Measurements from ENCODE around the gene ERVFRD-1.

The ERVFRD-1 gene

GRCh38 chr6:11149551-11149950 is 38.0 kb upstream of the ERVFRD-1 start:
- no peak for TF ChIP-seq CTCF (IDR thresholded peaks at IDR 0.05; ENCODE audit: control insufficient read depth, extremely low read depth, insufficient read depth)
- no peak overlapping the region for H3K4me3 ChIP-seq (ENCODE audit: low read depth, low read length)
- DNase-seq (ENCODE audit: low read depth) = no peak

GRCh38 chr6:11146117-11146826 is 34.7 kb upstream of the ERVFRD-1 start:
- no peak overlapping the region for H3K4me3 ChIP-seq (ENCODE audit: low read depth, low read length)
- TF ChIP-seq CTCF (IDR thresholded peaks at IDR 0.05; ENCODE audit: control insufficient read depth, extremely low read depth, insufficient read depth) = no peak
- DNase-seq (ENCODE audit: low read depth) = no peak

DNA sequence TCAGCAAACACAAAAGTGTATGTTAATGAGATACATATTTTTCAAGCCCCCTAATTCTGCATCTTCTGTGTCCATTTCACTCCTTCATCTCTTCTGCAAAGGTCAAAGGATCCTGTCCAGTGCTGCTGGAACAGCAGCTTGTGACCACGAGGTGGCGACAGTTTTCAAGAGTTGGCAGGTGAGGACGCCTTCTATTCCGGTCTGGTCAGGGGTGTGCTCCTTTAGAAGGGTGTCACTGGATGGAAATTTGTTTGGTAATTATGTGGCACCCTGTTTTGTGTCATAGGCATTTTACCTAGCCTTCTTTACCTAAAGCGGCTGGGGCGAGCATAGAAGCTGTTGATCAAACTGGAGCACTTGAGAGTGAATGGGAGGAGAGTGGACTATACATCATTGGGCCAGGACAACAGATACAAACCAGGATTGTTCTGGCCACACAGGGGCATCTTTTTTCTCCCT is 32.9 kb upstream of the ERVFRD-1 start:
- peak; percentile 96 for TF ChIP-seq CTCF (IDR thresholded peaks at IDR 0.05; ENCODE audit: control insufficient read depth, extremely low read depth, insufficient read depth)
- H3K4me3 ChIP-seq (ENCODE audit: low read depth, low read length) = no peak overlapping the region
- DNase-seq (ENCODE audit: low read depth) = no peak

DNA sequence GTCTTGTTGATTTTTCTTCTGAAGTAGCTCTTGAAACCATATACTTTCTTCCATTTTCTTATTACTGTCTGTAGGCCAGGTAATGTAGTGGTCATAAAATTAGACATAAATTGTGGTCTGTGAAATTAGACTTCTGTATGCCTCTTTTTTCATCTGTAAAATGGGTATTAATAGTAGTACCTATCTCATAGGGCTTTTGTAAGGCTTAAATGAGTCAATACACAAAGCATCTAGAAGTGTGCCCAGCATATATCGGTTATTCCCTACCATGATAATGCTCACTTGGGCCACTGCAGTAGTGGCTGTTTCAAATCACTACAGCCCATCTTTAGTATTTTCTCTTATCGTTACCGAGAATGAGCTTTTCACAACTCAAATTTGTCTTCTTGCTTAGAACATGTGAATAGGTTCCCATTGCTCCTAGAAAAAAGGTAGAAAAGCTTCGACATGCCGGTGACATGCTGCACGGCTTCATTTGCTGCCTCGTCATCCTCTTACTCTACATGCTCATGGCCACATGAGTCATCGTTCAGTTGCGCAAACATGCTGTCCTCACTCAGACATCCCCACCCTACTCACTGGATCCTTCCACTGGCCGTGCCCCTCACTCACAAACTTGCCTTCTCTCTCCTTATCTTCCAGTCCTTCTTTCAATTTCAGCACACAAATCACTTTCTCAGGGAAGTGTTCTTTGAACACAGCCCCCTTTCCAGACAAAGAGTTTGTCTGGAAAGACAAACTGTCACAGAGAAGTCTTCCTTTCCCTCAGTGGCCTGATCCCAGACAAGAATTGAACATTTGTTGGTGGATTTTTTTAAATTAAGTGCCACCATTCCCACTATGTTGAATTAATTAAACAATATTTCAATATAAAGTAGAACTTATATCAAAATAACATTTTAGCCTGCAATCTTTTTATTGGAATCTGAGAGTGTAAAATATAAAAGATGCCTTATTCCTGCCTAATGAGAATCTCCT is 32.2 kb upstream of the ERVFRD-1 start:
- TF ChIP-seq CTCF (IDR thresholded peaks at IDR 0.05; ENCODE audit: control insufficient read depth, extremely low read depth, insufficient read depth) = no peak

GRCh38 chr6:11142296-11143027 is 30.9 kb upstream of the ERVFRD-1 start:
- no peak overlapping the region for H3K4me3 ChIP-seq (ENCODE audit: low read depth, low read length)
- no peak for DNase-seq (ENCODE audit: low read depth)
- no peak for TF ChIP-seq CTCF (IDR thresholded peaks at IDR 0.05; ENCODE audit: control insufficient read depth, extremely low read depth, insufficient read depth)

More for the DNA sequence above, 32.2 kb upstream of the ERVFRD-1 start:
- no peak for DNase-seq (ENCODE audit: low read depth)
- H3K4me3 ChIP-seq (ENCODE audit: low read depth, low read length) = no peak overlapping the region

DNA sequence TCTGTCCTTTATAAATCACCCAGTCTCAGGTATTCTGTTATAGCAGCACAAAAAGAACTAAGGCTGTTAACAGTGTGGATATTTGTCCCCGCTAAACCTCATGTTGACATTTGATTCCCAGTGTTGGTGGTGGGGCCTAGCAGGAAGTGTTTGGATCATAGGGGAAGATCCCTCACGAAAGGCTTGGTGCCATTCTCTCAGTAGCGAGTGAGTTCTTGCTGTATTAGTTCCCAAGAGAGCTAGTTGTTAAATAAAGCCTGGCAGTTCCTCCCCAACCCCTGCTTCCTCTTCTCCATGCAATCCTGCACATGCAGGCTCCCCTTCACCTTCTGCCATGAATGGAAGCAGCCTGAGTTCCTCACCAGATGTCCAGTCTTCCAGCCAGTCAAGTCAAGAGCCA is 29.8 kb upstream of the ERVFRD-1 start:
- no peak for DNase-seq (ENCODE audit: low read depth)
- no peak for TF ChIP-seq CTCF (IDR thresholded peaks at IDR 0.05; ENCODE audit: control insufficient read depth, extremely low read depth, insufficient read depth)
- no peak overlapping the region for H3K4me3 ChIP-seq (ENCODE audit: low read depth, low read length)
